K562 (cell line): ENCODE measurements around the gene SYK. TPM values are rescaled to one million over a fixed set of nuclear protein-coding genes. Genes with fewer than 3 reads are reported as not detected.

Experiments used
- ETV1 ChIP-seq: fragments of 450-650 bp; conservative IDR thresholded peaks from 2 replicates; pipeline ENCODE4 v1.6.1; 2016; ENCODE audit warnings: missing genetic modification characterization, control low read depth, low read depth, missing compliant biosample characterization
- PHF21A ChIP-seq: fragments of 450-650 bp; IDR thresholded peaks from 2 replicates; pipeline ENCODE4 v1.6.1; 2017; ENCODE audit warnings: low read depth, borderline replicate concordance
- TRIM24 ChIP-seq, 2 experiments: fragments of 450-650 bp; IDR thresholded peaks; 2 replicates each; pipeline ENCODE4 v1.6.1; 2016
- polyA plus RNA-seq, 8 experiments: library from polyadenylated mRNA; depleted of rRNA in 4 of 8; stranded (reverse) in 5 of 8; unstranded in 3 of 8; fragments of >200 nt; fragmentation: Nextera tagmentation in 2 of 8; fragmentation: Illumina TruSeq in 1 of 8; extraction: Ambion mirVana in 2 of 8; extraction: Trizol in 1 of 8; gene quantifications; 2 replicates each; pipeline versions ENCODE4 v1.2.1 to v1.2.3, GENCODE V29; 2011 to 2014; ENCODE audit warnings: inconsistent platforms in 1 of 8, missing spikeins in 1 of 8
- total RNA-seq, 7 experiments: library from RNA; depleted of rRNA in 6 of 7; stranded (reverse); fragments of >200 nt in 6 of 7; fragmentation: Illumina TruSeq in 2 of 7; extraction: Trizol in 2 of 7; gene quantifications; 2 replicates each; pipeline versions ENCODE4 v1.2.1 to v1.2.3, GENCODE V29; 2011 to 2021; ENCODE audit warnings: low replicate concordance in 1 of 7
- TF ChIP-seq, protein P1 (sequence below), 2 experiments: fragments of 450-650 bp in 1 of 2; sonication (generic) in 1 of 2; formaldehyde crosslinking in 1 of 2; IDR thresholded peaks; 2 replicates each; pipeline versions ENCODE4 v1.7.1 to v1.9.0; 2016 to 2022; ENCODE audit warnings: inconsistent platforms in 1 of 2, mild to moderate bottlenecking in 1 of 2, missing genetic modification reagents in 1 of 2
- TF ChIP-seq, protein P2 (sequence below): sonication (generic); formaldehyde crosslinking; IDR thresholded peaks from 2 replicates; pipeline ENCODE4 v1.8.0; 2022; ENCODE audit warnings: mild to moderate bottlenecking, missing genetic modification reagents
- TF ChIP-seq, protein P3 (sequence below): sonication (generic); formaldehyde crosslinking; IDR thresholded peaks from 2 replicates; pipeline ENCODE4 v1.8.1; 2022; ENCODE audit warnings: missing genetic modification reagents

Gene SYK
- total and polyA plus RNA-seq, 9 of the 15 experiments (the other 6 are each of a cell fraction or from before 2014, with no cell fraction given), result 3.9 to 32.7 (median 16.7) TPM

DNA sequence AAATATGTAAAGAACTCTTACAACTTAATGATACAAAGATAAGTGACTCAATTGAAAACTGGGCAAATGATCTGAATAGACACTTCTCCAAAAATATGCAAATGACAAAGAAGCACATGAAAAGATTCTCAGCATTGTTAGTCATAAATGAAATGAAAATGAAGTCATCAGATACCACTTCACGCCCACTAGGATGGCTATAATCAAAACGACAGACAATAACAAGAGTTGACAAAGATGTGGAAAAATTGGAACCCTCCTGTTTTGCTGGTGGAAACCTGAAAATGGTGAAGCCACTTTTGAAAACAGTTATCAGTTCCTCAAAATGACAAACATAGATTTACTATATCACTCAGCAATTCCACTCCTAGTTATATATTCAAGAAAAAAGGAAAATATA is 7.9 kb upstream of the SYK start (continued):
- TF ChIP-seq, protein P1, sequence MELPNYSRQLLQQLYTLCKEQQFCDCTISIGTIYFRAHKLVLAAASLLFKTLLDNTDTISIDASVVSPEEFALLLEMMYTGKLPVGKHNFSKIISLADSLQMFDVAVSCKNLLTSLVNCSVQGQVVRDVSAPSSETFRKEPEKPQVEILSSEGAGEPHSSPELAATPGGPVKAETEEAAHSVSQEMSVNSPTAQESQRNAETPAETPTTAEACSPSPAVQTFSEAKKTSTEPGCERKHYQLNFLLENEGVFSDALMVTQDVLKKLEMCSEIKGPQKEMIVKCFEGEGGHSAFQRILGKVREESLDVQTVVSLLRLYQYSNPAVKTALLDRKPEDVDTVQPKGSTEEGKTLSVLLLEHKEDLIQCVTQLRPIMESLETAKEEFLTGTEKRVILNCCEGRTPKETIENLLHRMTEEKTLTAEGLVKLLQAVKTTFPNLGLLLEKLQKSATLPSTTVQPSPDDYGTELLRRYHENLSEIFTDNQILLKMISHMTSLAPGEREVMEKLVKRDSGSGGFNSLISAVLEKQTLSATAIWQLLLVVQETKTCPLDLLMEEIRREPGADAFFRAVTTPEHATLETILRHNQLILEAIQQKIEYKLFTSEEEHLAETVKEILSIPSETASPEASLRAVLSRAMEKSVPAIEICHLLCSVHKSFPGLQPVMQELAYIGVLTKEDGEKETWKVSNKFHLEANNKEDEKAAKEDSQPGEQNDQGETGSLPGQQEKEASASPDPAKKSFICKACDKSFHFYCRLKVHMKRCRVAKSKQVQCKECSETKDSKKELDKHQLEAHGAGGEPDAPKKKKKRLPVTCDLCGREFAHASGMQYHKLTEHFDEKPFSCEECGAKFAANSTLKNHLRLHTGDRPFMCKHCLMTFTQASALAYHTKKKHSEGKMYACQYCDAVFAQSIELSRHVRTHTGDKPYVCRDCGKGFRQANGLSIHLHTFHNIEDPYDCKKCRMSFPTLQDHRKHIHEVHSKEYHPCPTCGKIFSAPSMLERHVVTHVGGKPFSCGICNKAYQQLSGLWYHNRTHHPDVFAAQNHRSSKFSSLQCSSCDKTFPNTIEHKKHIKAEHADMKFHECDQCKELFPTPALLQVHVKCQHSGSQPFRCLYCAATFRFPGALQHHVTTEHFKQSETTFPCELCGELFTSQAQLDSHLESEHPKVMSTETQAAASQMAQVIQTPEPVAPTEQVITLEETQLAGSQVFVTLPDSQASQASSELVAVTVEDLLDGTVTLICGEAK (IDR thresholded peaks at IDR 0.05), result no peak
- TF ChIP-seq, protein P1 (CRISPR knock-in tag; IDR thresholded peaks at IDR 0.05), result no peak
- TF ChIP-seq TRIM24 (IDR thresholded peaks at IDR 0.05) (no peak), ETV1 (tag) (no peak), PHF21A (no peak)
- TF ChIP-seq, protein P2, sequence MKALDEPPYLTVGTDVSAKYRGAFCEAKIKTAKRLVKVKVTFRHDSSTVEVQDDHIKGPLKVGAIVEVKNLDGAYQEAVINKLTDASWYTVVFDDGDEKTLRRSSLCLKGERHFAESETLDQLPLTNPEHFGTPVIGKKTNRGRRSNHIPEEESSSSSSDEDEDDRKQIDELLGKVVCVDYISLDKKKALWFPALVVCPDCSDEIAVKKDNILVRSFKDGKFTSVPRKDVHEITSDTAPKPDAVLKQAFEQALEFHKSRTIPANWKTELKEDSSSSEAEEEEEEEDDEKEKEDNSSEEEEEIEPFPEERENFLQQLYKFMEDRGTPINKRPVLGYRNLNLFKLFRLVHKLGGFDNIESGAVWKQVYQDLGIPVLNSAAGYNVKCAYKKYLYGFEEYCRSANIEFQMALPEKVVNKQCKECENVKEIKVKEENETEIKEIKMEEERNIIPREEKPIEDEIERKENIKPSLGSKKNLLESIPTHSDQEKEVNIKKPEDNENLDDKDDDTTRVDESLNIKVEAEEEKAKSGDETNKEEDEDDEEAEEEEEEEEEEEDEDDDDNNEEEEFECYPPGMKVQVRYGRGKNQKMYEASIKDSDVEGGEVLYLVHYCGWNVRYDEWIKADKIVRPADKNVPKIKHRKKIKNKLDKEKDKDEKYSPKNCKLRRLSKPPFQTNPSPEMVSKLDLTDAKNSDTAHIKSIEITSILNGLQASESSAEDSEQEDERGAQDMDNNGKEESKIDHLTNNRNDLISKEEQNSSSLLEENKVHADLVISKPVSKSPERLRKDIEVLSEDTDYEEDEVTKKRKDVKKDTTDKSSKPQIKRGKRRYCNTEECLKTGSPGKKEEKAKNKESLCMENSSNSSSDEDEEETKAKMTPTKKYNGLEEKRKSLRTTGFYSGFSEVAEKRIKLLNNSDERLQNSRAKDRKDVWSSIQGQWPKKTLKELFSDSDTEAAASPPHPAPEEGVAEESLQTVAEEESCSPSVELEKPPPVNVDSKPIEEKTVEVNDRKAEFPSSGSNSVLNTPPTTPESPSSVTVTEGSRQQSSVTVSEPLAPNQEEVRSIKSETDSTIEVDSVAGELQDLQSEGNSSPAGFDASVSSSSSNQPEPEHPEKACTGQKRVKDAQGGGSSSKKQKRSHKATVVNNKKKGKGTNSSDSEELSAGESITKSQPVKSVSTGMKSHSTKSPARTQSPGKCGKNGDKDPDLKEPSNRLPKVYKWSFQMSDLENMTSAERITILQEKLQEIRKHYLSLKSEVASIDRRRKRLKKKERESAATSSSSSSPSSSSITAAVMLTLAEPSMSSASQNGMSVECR (CRISPR knock-in tag), result no peak
- TF ChIP-seq, protein P3, sequence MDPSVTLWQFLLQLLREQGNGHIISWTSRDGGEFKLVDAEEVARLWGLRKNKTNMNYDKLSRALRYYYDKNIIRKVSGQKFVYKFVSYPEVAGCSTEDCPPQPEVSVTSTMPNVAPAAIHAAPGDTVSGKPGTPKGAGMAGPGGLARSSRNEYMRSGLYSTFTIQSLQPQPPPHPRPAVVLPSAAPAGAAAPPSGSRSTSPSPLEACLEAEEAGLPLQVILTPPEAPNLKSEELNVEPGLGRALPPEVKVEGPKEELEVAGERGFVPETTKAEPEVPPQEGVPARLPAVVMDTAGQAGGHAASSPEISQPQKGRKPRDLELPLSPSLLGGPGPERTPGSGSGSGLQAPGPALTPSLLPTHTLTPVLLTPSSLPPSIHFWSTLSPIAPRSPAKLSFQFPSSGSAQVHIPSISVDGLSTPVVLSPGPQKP (CRISPR knock-in tag), result no peak
